Uterus (tissue), 4 donors: ENCODE results near the gene APP. TPM values are rescaled to one million over a fixed set of nuclear protein-coding genes. Genes with fewer than 3 reads are reported as not detected.
A peak's percentile ranks its signal among the peaks of the same experiment; 100 is the strongest.

Source experiments
- DNase-seq, 2 donors: peaks; one replicate each; pipeline ENCODE4 v3.0.0-alpha.2; 2019 to 2020
- H3K27ac ChIP-seq, 2 donors: fragments of 200-600 bp; sonication (generic); 1 replicate in 1 of 2; 2 replicates in 1 of 2; pipeline ENCODE4 v1.5.1; 2016 to 2018
- H3K27me3 ChIP-seq, 2 donors: fragments of 200-600 bp; sonication (generic); one replicate each; pipeline ENCODE4 v1.5.1; 2018 to 2019; ENCODE audit warnings: control low read depth in 1 of 2
- H3K36me3 ChIP-seq, 2 donors: fragments of 200-600 bp; sonication (generic); one replicate each; pipeline ENCODE4 v1.5.1; 2019; ENCODE audit warnings: control low read depth in 1 of 2
- H3K4me1 ChIP-seq, 2 donors: fragments of 200-600 bp; sonication (generic); one replicate each; pipeline ENCODE4 v1.5.1; 2018 to 2019; ENCODE audit warnings: control low read depth in 1 of 2
- H3K4me3 ChIP-seq, 2 donors: fragments of 200-600 bp; sonication (generic); 1 replicate in 1 of 2; 2 replicates in 1 of 2; pipeline ENCODE4 v1.5.1; 2018 to 2019; ENCODE audit warnings: mild to moderate bottlenecking in 1 of 2
- H3K9me3 ChIP-seq, 2 donors: fragments of 200-600 bp; sonication (generic); one replicate each; pipeline ENCODE4 v1.5.1; 2019; ENCODE audit warnings: control low read depth in 1 of 2
- CTCF ChIP-seq, 4 experiments: fragments of 200-600 bp in 2 of 4; fragments of 450-650 bp in 2 of 4; sonication (generic) in 2 of 4; IDR thresholded peaks; one replicate each; pipeline ENCODE4 v1.5.1; 2016 to 2019; ENCODE audit warnings: antibody characterized with exemption in 4 of 4, mild to moderate bottlenecking in 2 of 4, moderate library complexity in 1 of 4
- POLR2A ChIP-seq, 2 donors: fragments of 450-650 bp; IDR thresholded peaks; one replicate each; pipeline ENCODE4 v1.6.1; 2016; ENCODE audit warnings: antibody characterized with exemption in 2 of 2, mild to moderate bottlenecking in 1 of 2, moderate library complexity in 1 of 2
- intact Hi-C: fragments of 100-400 bp; cut with DNase I; formaldehyde crosslinking; loops from one replicate; pipeline ENCODE4 v1.15.1; 2023; ENCODE audit warnings: low total_unique reads
- total RNA-seq, 4 donors: library from RNA; depleted of rRNA in 3 of 4; stranded (reverse); fragments of >200 nt in 3 of 4; gene quantifications; one replicate each; pipeline versions ENCODE4 v1.1.0 to v1.2.4, GENCODE V29; 2014 to 2023
- donor health status: DM: yes; HTN: yes; CAD: no.

APP gene
- total RNA-seq, 4 donors from 2014 or later = 212 to 537 (median 430) TPM

DNA sequence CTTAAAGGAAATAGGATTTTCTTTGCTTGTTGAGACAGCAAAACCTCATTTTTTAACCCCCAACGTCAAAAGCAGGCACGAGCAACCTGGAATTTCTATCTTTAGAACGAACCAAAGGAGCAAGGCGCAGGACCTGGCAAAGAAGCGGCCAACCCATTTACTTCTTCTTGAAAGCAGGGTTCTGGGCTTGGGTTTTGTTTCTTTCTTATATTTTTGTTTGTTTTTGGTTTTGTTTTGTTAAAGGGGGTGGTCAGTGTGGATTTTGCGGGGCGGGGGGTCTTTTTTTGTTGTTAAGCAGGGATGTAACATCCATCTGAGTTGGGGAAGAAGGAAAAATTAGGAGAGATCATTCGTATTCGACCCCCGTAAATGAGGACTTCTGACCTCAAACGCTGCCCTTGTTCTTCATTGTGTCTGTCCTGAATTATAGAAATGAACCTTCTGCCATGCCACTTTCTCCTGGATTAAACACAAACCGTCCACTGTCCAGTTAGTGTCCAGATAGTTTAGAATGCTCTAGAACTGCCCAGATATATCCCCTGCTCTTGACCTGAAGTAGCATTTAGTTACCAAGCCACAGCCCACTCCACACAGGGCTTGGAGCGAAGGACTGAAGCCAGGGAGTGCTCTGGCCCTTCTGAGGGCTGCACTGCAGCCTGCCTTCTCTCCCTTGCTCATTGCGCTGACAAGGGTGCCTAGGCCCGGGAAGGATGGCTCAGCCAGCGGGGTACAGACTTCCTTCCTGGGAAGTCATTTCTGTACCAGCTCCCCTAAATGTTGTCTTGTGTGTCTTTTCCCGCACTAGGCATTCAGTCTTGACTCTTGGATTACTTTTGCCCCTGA lies 909 bp upstream of the APP start:
- DNase-seq = no peak
- H3K27me3 ChIP-seq = no peaks in the 10 kb centered on the region
- H3K36me3 ChIP-seq = no peaks in the 10 kb centered on the region
- no peaks in the 10 kb centered on the region for H3K9me3 ChIP-seq
- peak overlapping the region in 1 of 2 donors; percentile 96 for H3K27ac ChIP-seq
- intact Hi-C loops = no loop called here
- peak overlapping the region; percentile 72 to 96 for H3K4me3 ChIP-seq
- TF ChIP-seq POLR2A (IDR thresholded peaks at IDR 0.05) (no peak), CTCF (IDR thresholded peaks at IDR 0.05) (no peak)
- H3K4me1 ChIP-seq = peaks cover 0 to 7% of the 10 kb centered on the region in 2 donors

DNA sequence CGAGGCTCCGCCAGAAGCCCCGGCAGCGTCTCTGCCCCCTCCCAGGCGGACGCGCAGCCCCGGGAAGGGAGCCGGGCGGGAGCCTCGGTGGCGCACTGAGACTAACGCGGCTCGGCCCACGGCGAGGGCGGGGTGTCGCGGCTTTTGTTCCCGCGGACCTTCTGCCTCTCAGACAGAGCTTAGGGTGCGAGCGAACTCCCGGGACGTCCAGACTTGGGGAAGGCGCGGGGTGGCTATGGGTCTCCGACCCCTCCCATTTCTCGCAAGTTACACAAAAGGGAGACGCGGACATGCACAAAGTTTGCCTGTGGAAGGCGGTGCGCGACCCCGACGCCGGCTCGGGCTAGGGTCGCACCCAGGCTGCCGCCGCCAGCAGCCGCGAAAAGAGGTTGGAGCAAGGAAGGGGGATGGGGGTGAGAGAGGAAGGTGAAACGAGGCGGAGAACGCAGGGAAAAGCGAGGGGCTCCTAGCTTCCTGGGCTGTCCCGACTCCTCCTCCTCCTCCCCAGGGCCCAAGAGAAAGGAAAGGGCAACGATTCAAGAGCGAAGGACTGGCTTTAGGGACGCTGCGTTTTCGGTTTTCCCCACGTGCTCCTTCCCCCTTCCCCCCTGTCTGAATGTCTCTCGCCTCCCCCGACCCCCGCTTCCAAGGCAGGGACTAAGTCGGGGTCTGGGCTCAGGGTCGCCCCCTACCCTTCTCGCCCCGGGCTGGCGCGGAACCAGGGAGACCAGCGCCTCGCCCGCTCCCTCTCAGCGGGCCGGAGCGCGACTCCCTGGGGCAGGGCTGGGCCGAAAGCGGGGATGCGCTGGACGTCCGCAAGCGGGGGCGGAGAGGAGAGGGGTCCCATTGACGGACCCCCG lies 729 bp downstream of the APP start:
- H3K9me3 ChIP-seq = no peaks in the 10 kb centered on the region
- H3K27ac ChIP-seq = peak overlapping the region; percentile 81 to 96
- no peaks in the 10 kb centered on the region for H3K27me3 ChIP-seq
- H3K36me3 ChIP-seq = no peaks in the 10 kb centered on the region
- H3K4me1 ChIP-seq = peaks cover 0 to 12% of the 10 kb centered on the region in 2 donors
- TF ChIP-seq CTCF (IDR thresholded peaks at IDR 0.05) = no peak
- TF ChIP-seq POLR2A (IDR thresholded peaks at IDR 0.05) = peak in 1 of 2 donors; percentile 17
- intact Hi-C loops = no loop called here
- peak overlapping the region; percentile 72 to 96 for H3K4me3 ChIP-seq
- DNase-seq = peak; percentile 42 to 50

- Histone ChIP-seq H3K9me3 (no peaks in the 10 kb centered on the region), H3K27me3 (no peaks in the 10 kb centered on the region), H3K4me1 (peaks cover 0 to 12% of the 10 kb centered on the region in 2 donors), H3K36me3 (no peaks in the 10 kb centered on the region), H3K27ac (peak overlapping the region; percentile 81 to 96), H3K4me3 (peak overlapping the region; percentile 72 to 96)
- intact Hi-C loops = no loop called here
- DNase-seq = peak; percentile 22 to 40
- TF ChIP-seq POLR2A (IDR thresholded peaks at IDR 0.05) (peak in 1 of 2 donors; percentile 41), CTCF (IDR thresholded peaks at IDR 0.05) (peak in 3 of 4 experiments; percentile 22 to 44 (median 40))
Measured at GRCh38 chr21:26169061-26169610, 1.4 kb downstream of the APP start.

DNA sequence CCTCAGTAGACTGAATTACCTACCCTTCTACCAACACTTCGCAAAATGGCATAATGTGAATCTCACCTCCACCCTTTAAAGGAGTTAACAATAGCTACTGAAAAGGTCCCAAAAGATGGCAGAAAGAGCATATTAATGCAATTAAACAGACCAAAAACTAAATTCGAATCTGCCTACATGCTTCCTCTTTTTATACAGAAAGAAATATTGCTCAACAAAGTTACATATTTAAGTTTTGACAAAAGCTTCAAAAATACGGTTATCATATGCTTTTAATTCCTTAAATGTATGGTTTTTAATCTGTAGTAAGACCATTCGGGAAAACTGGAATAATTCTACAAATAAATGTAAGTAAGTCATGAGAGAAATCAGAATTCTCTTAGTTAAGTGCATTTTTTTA lies 2.2 kb downstream of the APP start:
- H3K27ac ChIP-seq = peak overlapping the region; percentile 81 to 96
- no peak for TF ChIP-seq POLR2A (IDR thresholded peaks at IDR 0.05)
- no peak for TF ChIP-seq CTCF (IDR thresholded peaks at IDR 0.05)
- no peak for DNase-seq
- no peaks in the 10 kb centered on the region for H3K27me3 ChIP-seq
- H3K36me3 ChIP-seq = no peaks in the 10 kb centered on the region
- intact Hi-C loops = no loop called here
- H3K4me1 ChIP-seq = peaks cover 0 to 12% of the 10 kb centered on the region in 2 donors
- H3K9me3 ChIP-seq = no peaks in the 10 kb centered on the region
- no peak overlapping the region for H3K4me3 ChIP-seq
